Testis (tissue), 2 donors: ENCODE measurements around the gene HAS3.

Experiments used
- POLR2A ChIP-seq: fragments of 450-650 bp; IDR thresholded peaks from one replicate; pipeline ENCODE4 v1.6.1; 2017; ENCODE audit warnings: antibody characterized with exemption, mild to moderate bottlenecking, moderate library complexity
- TF ChIP-seq, protein P1 (sequence below), 3 experiments: fragments of 450-650 bp in 2 of 3; fragments of 200-600 bp in 1 of 3; sonication (generic) in 1 of 3; IDR thresholded peaks; one replicate each; pipeline ENCODE4 v1.5.1; 2016 to 2019; ENCODE audit warnings: antibody characterized with exemption in 3 of 3, mild to moderate bottlenecking in 2 of 3, moderate library complexity in 1 of 3

DNA sequence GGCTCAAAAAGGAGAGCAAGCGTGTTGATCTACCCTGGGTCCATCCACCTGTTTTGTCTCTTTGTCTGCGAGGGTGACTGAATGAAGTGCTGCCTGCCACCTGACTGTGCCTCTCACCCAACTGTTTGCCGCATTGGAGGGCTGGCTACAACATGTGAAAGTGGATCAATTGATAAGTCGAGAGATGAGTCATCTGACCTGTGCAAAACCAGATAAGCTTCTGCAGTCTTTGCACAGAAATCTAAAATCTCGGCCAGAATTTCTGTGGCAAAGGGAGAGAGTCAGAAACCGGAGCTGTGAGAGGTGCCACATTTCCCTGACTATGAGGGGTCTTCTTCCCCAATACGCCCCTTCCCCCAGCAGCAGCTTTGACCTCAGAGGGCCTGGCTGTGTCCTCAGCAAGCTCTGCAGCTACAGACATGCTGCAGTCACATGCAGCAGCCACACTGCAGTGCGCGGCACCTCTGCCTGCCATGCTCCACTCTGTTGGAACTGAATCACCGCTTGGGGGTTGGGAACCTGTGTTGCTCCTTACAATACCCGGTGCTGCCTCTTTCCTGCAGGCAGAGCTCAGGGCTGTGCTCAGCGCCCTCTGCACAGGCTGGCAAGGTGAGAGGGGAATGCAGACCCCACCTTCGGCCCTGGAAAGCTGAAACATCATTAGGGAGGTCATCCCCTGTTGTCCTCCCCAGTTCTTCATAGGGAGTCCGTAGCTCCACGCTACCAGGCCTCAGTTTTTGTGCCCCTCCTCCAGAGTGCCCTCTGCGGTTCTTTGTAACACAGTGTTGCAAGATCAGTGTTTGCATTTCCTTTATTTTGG is 16.2 kb upstream of the HAS3 start:
- TF ChIP-seq, protein P1, sequence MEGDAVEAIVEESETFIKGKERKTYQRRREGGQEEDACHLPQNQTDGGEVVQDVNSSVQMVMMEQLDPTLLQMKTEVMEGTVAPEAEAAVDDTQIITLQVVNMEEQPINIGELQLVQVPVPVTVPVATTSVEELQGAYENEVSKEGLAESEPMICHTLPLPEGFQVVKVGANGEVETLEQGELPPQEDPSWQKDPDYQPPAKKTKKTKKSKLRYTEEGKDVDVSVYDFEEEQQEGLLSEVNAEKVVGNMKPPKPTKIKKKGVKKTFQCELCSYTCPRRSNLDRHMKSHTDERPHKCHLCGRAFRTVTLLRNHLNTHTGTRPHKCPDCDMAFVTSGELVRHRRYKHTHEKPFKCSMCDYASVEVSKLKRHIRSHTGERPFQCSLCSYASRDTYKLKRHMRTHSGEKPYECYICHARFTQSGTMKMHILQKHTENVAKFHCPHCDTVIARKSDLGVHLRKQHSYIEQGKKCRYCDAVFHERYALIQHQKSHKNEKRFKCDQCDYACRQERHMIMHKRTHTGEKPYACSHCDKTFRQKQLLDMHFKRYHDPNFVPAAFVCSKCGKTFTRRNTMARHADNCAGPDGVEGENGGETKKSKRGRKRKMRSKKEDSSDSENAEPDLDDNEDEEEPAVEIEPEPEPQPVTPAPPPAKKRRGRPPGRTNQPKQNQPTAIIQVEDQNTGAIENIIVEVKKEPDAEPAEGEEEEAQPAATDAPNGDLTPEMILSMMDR (IDR thresholded peaks at IDR 0.05) = no peak
- no peak for TF ChIP-seq POLR2A
